ENCODE measurements around the gene PIK3R6.

PIK3R6 gene

DNA sequence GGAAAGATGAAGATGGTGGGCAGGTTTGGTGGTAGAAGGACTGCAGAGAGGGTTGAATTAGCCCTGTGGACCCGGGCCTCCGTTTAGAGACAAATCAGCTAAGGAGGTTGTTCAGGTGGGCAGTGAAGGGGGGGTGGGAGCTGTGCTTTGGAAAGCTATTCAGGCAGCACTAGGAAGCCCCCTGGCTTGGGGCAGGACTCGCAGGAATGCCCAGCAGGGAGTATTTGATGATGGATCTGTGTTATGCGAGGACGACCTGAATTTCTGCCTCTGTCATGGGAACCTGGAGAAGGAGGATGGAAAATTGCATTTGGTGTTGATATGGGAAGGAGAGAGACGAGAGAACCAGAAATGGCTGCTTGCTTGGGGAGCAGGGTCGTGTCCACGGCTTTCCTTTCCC lies 112.6 kb downstream of the PIK3R6 start:
- Histone ChIP-seq H3K36me3 (ENCODE audit: control insufficient read depth, insufficient read depth, low read length) (no peaks in the 10 kb centered on the region), H3K27me3 (replicated peaks; ENCODE audit: control insufficient read depth, insufficient read depth, low read length) (no peaks in the 10 kb centered on the region), H3K4me3 (replicated peaks; ENCODE audit: low read depth, low read length) (no peak overlapping the region)
- TF ChIP-seq, protein P1, sequence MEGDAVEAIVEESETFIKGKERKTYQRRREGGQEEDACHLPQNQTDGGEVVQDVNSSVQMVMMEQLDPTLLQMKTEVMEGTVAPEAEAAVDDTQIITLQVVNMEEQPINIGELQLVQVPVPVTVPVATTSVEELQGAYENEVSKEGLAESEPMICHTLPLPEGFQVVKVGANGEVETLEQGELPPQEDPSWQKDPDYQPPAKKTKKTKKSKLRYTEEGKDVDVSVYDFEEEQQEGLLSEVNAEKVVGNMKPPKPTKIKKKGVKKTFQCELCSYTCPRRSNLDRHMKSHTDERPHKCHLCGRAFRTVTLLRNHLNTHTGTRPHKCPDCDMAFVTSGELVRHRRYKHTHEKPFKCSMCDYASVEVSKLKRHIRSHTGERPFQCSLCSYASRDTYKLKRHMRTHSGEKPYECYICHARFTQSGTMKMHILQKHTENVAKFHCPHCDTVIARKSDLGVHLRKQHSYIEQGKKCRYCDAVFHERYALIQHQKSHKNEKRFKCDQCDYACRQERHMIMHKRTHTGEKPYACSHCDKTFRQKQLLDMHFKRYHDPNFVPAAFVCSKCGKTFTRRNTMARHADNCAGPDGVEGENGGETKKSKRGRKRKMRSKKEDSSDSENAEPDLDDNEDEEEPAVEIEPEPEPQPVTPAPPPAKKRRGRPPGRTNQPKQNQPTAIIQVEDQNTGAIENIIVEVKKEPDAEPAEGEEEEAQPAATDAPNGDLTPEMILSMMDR (IDR thresholded peaks at IDR 0.05; ENCODE audit: insufficient read depth, low read length, poor library complexity, severe bottlenecking): no peak
- DNase-seq (ENCODE audit: extremely low read depth, insufficient read length): no peak

DNA sequence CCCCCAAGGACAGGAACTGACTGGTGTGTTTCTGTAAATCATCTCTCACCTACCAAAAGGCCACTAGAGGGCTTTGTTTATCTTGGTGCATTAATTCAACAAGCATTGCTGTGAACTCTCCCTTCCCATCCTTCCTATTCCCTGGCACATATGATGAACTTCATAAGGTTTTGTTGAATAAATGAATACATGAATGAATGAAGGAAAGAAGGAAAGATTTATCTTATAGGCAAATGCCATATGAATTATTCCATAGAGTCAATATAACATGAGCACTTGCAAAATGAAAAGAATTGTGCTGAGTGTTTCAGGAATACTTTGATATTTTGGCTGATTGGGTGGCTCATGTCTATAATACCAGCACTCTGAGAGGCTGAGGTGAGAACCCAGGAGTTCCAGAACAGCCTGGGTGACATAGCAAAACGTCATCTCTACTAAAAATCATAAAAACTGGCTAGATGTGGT lies 113.5 kb downstream of the PIK3R6 start:
- no peaks in the 10 kb centered on the region for H3K36me3 ChIP-seq (ENCODE audit: control insufficient read depth, insufficient read depth, low read length)
- H3K4me3 ChIP-seq (replicated peaks; ENCODE audit: low read depth, low read length): no peak overlapping the region
- H3K27me3 ChIP-seq (replicated peaks; ENCODE audit: control insufficient read depth, insufficient read depth, low read length): no peaks in the 10 kb centered on the region
- TF ChIP-seq, protein P1 (IDR thresholded peaks at IDR 0.05; ENCODE audit: insufficient read depth, low read length, poor library complexity, severe bottlenecking): peak; percentile 62
- no peak for DNase-seq (ENCODE audit: extremely low read depth, insufficient read length)

DNA sequence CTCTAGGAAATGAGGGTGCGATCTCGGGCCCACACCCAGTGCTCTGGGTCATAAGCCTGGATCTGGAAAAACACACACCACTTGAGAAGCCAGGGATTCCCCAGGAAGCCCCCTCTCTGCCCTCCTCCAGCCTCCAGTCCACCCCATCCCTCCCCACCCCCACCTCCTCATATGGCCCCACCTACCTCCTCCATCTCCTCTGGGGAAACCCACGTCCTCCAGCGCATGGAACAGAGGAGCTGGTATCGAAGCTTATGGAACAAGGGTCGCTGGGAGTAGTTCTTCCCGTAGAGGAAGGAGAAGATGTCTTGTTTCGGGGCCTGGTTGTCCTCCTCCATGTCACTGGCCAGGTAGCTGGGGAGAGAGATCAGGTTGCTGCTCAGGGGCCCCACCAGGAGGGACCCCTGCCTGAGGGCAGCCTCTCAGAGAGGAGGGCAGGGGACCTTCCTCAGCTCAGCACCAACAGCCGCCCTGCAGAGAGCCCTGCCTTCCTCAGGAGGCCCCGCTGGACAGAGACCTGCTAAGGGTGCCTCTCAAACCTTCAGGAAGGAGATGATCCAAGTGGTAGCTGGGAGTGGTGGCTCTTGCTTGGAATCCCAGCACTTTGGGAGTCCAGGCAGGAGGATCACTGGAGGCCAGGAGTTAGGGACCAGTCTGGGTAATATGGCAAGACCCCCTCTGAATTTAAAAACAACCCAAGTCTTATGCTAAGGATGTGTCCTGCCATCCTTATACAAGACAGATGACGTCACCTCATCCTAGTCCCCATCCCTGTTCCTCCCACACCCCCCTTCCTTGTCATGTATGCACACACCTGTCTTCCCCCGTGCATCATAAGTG lies 114.1 kb downstream of the PIK3R6 start:
- DNase-seq (ENCODE audit: extremely low read depth, insufficient read length): no peak
- H3K36me3 ChIP-seq (ENCODE audit: control insufficient read depth, insufficient read depth, low read length): no peaks in the 10 kb centered on the region
- H3K4me3 ChIP-seq (replicated peaks; ENCODE audit: low read depth, low read length): no peak overlapping the region
- no peaks in the 10 kb centered on the region for H3K27me3 ChIP-seq (replicated peaks; ENCODE audit: control insufficient read depth, insufficient read depth, low read length)
- TF ChIP-seq, protein P1 (IDR thresholded peaks at IDR 0.05; ENCODE audit: insufficient read depth, low read length, poor library complexity, severe bottlenecking): no peak
